ENCODE results near the gene RRBP1.

Gene RRBP1

DNA sequence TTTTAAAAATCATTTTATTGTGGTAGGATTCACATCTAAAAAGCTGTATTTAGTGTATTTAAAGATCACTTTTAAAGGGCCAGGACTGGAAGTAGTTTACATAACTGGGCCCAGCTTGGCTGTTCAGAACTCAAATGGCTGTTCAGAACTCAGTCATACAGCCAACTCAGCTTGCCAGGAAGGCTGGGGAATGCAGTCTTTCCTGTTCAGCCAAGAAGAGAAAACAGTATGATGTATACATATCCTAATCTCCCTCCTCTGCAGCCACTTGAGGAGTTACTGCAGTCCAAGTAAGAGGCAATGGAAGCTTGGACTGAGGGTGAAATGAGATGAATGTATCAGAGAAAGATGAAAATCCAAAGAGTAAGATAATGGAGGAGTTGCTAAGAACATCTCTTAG, 87.6 kb downstream of the RRBP1 start:
- peak; percentile 64 for DNase-seq (ENCODE audit: low read depth, low spot score)
- peak overlapping the region; percentile 61 for H3K27ac ChIP-seq

DNA sequence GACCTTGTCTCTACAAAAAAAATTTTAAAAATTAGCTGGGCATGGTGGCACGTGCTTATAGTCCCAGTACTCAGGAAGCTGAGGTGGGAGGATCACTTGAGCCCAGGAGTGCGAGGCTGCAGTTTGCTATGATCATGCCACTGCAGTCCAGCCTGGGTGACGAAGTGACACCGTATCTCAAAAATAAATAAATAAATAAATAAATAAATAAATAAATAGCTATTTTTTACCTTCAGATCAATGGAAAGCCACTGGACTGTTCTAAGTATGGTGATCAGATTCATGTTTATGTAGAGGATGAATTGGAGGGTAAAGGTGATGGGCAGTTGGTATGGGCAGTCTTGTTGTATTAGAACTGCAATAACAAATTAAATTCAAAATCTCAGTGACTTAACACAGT, 88.1 kb downstream of the RRBP1 start:
- DNase-seq (ENCODE audit: low read depth, low spot score), result no peak

DNA sequence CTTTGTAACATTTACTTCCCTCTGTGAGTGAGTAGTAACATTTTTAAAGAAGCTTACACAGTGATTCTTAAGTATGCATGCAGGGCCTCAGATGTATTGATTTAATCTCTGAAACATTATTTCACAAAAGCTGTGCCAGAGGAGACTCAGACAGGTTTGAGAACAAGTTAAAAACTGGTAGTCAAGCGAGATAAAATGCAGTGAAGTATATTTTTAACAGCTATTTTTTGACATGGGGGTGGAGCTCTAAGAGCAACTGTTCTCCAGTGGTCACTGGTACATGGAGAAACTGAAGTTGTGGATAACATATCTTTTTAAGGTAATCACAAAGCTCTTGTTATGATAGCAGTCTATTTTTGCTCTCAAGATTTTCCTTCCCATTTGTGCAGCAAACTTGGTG, 91.8 kb downstream of the RRBP1 start:
- DNase-seq (ENCODE audit: low read depth, low spot score), result no peak

More for the DNA sequence above, 88.1 kb downstream of the RRBP1 start:
- peak overlapping the region; percentile 61 for H3K27ac ChIP-seq

DNA sequence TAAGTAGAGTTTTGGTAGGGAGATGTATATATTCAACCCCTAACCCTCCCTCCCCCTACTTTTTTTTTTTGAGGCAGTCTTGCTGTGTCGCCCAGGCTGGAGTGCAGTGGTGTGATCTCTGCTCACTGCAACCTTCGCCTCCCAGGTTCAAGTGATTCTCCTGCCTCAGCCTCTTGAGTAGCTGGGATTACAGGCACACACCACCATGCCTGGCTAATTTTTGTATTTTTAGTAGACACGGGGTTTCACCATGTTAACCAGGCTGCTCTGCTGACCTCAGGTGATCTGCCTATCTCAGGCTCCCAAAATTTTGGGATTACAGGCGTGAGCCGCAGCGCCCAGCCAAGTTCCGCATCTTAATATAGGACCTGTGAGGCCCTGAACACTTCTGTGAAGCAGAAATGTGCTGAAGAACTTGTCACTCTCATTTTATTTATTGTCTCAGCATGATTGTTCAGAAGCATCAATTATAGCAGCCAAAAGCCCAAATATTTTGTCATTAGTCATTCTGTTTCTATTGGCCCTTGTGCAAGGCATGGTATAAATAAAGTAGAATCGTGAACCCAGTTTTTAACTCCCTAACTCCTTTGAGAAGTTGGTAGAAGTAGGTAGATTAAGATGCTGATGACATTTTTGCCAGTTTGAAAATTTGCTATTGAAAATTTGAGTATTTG, 92.7 kb downstream of the RRBP1 start:
- H3K27ac ChIP-seq, result no peak overlapping the region
- no peak for DNase-seq (ENCODE audit: low read depth, low spot score)

More for the DNA sequence above, 91.8 kb downstream of the RRBP1 start:
- no peak overlapping the region for H3K27ac ChIP-seq

DNA sequence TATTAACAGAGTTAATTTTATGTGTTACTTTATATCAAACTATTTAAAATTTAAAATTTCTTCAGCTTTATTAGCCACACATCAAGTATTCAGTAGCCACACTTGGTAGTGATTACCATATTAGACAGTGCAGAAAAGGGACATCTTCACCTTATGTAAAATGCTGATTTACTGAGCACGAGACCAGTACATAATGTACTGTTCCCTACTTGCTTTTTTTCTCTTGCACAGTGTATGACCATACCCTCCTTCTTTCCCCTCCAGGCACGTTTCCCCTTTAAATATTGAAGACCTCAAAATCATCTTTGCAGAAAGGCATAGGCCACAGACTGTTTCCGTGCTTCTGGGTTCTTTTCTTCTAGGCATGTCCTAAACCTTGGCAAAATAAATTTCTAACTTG, 94.2 kb downstream of the RRBP1 start:
- no peak for DNase-seq (ENCODE audit: low read depth, low spot score)
- H3K27ac ChIP-seq, result no peak overlapping the region

DNA sequence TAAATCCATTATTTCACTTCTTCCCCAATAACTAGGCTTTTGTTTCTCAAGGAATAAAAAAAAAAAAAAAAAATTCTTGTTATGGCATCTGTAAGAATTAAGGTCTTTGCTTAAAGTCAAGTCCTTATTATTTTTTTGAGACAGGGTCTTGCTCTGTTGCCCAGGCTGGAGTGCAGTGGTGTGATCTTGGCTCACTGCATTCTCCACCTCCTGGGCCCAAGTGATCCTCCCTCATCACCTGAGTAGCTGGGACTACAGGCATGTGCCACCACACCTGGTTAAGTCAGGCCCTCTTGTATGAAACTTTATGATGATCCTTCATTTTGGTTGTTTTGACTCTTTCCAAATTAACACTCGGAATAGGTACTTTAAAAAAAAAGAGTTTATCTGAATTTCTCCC, 94.9 kb downstream of the RRBP1 start:
- DNase-seq (ENCODE audit: low read depth, low spot score), result no peak
- no peak overlapping the region for H3K27ac ChIP-seq

DNA sequence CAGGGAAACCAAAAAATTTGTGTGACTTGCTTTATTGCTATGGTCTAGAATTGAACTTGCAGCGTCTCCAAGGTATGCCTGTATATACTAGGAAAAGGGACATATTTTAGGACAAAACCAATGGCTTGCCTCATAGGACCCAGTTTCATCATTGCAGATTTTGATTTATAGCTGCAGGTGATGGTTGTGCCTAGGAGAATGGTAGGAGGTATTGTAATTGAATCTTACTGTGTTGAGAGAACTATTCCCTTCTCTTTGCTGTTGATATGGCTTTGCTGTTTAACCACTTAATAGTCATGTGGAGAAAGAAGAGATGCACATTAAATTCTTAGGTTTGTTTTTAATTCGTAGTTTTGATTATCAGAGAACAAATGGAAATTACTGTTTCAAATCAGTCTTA, 95.8 kb downstream of the RRBP1 start:
- no peak for DNase-seq (ENCODE audit: low read depth, low spot score)
- no peak overlapping the region for H3K27ac ChIP-seq

DNA sequence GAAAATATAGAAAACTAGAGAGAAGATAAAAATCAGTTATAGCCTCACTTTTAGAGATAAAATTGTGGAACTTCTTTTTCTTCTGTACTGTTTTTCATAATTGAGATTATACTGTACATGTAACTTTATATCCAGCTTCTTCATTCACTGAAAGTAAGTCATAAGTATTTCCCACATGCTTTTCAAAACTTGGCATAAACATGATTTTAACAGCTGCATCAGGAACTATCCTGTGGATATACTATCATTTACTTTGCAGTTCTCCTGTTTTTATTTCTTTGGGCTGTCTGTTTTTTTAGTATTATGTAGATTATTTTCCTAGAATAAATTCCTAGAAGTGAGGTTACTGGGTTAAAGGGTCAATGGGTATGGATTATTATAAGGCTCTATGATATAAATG, 97.4 kb downstream of the RRBP1 start:
- no peak for DNase-seq (ENCODE audit: low read depth, low spot score)

DNA sequence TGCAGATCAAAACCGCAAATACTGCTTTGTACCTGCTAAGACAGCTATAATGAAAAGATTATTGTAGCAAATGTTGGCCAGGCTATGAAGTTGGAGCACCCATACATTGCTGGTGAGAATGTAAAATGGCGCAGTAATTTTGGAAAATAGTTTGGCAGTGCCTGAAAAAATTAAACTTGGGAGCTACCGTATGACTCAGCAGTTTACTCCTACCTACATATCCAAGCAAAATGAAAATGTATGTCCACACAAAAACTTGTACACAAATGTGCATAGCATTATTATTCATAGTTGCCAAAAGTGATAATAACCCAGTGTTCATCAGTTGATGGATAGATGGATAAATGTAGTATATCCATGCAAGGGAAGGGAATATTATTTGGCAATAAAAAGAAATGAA, 98.9 kb downstream of the RRBP1 start:
- no peak overlapping the region for H3K27ac ChIP-seq
- no peak for DNase-seq (ENCODE audit: low read depth, low spot score)

More for the DNA sequence above, 97.4 kb downstream of the RRBP1 start:
- no peak overlapping the region for H3K27ac ChIP-seq

DNA sequence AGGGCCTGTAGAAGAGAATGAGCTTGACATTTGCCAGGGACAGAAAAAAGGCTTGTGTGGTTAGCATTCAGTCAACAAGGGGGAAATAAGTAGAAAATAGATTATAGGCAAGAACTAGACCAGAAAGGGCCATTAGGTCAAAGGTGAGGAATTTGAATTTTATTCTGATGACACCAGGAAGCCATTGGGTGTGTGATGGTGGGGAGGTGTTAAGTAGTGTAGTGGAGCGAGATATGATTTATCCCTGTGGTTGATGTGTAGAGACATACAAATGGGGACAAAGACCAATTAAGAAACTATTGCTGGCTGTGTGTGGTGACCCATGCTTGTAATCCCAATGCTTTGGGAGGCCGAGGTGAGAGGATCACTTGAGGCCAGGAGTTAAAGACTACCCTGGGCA, 101.1 kb downstream of the RRBP1 start:
- H3K27ac ChIP-seq, result peak overlapping the region; percentile 53
- no peak for DNase-seq (ENCODE audit: low read depth, low spot score)

DNA sequence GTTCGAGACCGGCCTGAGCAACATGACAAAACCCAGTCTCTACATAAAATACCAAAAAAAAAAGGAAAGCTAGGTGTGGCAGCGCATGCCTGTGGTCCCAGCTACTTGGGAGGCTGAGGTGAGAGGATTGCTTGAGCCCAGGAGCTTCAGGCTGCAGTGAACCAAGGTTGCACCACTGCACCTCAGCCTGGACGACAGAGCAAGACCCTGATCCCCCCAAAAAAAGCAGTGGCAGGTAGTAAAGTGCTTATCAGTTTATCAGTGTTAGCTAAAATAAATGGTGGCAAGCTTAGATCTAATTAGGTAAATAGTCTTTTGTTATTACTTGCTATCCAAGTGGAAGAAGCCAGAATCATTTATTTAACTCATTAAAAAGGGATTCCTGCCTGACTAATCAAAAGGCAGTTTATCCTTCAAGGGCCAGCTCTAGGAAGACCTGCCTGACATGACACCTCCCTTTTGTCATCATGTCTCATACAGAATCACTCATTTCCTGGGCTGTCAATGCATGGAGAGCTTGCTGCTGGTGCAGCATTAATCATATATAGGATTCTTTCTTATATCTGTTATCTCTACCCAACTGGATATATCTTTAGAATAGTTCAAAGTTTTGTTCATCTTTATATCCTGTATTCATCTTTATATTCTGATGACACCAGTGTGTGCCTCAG, 102.5 kb downstream of the RRBP1 start:
- no peak for DNase-seq (ENCODE audit: low read depth, low spot score)
- peak overlapping the region; percentile 53 for H3K27ac ChIP-seq

DNA sequence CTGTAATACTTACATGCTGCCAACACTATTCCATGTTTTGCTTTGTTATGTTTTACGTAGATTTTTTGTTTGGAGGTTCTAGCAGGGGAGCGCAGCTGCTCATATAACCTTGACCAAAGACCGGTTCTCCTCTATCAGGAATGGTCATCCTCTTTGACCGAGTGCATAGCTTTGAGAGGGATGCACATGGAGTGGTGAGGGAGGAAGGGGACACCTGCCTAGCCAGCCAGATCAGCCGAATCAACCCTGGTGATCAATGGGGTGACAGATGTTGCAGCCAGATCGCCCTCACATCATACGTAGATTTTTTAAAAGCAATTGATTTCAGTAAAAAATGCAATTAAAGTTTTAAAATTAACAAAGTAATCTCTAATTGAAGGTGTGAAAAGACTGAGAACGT, 105.8 kb downstream of the RRBP1 start:
- H3K27ac ChIP-seq, result no peak overlapping the region
- no peak for DNase-seq (ENCODE audit: low read depth, low spot score)

DNA sequence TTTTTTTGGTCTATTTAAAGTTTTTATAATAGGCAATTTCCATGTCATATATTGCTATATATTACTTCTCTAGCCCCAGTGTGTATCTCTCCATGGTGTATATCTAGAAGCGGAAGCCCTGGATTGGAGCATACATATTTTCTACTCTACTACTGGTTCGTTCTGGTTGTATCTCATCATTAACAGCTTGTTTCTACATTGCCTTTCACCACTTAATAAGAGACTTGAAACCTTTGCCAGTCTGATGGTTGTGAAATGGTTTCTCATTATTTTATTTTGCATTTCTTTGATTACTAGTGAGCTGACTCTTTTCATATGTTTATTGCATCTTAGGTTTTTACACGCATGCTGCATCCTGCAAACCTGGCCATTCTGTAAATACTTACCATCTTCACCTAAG, 108.6 kb downstream of the RRBP1 start:
- no peak for DNase-seq (ENCODE audit: low read depth, low spot score)
- no peak overlapping the region for H3K27ac ChIP-seq

DNA sequence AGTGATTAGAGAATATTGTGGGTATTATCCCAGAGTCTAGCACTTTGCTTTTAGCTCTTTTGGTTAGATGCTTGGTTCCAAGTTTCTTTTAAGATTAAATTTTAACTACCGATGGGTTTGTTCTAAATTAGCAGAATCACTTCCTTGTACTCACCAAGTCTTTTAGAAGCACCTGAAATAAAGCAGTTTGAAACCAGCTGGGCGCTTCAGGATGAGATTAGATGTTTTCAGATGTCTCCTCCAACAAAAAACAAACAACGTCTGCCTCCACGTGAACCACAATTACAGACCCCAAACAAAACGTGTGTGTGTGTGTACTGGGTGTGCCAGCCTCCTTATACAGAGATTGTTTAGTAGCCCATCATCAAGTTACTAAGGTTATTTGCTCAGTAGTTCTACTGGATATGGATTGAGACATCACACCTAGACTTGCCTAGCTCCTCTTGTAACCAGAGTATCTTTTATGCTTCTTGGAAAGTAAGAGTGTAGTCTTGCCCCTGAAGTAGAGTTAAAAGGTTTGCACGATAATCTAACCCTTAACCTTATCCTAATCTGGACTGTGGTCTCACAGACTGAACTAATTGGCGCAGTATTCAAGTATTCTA, 109.9 kb downstream of the RRBP1 start:
- H3K27ac ChIP-seq, result peak overlapping the region; percentile 90
- DNase-seq (ENCODE audit: low read depth, low spot score), result no peak

DNA sequence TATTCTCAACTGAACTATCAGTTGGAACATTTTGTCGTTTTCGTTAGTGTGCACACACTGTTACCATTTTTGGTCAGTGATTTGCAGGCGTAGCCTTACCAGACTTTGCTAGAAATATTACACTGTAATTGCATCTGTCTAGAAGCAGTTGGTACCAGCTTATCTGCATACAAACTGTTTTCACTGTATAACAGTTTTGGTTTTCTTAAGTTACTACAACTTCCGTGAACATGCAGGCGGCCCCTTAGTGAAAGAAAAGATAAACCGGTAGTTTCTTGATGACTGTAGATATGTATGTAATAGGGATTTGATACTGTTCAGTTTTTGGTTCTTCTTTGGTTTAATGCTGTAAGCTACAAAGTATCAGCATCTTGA, 110.9 kb downstream of the RRBP1 start:
- no peak for DNase-seq (ENCODE audit: low read depth, low spot score)

DNA sequence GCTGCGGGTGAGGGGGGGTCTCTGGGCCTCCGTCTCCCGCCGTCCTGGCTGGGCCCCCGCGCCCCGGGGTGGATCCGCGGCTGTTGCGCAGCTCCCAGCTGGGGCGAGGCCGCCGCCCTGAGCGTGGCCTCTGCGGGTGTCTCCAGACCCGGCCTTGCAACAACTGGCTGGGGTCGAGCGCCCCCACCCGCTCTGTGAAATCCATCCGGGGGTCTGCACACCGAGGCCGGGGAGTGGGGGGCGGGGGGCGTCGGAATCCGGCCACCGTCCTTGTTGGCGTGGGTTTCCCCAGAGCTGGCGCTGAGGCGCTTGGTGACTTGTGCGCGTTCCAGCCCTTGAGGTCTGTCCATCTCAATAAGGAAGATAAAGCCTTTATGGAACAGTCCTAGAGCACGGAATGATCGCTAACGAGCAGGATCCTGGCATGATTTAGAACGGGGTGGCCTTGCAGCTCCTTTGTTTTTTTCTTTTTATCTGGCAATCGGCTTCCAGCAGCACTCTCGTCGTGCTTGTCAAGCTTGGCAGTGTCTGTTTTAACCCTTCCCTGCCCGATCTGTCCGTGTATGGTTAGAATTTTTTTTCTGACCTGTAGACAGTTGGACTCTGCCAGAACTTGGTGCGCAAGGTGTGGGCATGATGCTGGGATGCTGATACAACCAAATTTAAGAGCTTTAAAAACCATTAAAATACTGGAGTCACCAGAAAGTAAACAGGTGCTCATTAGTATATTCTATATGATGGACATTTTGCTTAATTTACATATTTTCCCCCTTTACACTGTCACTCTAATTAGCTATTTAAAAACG, 111.5 kb downstream of the RRBP1 start:
- peak overlapping the region; percentile 90 for H3K27ac ChIP-seq
- DNase-seq (ENCODE audit: low read depth, low spot score), result no peak

More for the DNA sequence above, 110.9 kb downstream of the RRBP1 start:
- H3K27ac ChIP-seq, result peak overlapping the region; percentile 90

DNA sequence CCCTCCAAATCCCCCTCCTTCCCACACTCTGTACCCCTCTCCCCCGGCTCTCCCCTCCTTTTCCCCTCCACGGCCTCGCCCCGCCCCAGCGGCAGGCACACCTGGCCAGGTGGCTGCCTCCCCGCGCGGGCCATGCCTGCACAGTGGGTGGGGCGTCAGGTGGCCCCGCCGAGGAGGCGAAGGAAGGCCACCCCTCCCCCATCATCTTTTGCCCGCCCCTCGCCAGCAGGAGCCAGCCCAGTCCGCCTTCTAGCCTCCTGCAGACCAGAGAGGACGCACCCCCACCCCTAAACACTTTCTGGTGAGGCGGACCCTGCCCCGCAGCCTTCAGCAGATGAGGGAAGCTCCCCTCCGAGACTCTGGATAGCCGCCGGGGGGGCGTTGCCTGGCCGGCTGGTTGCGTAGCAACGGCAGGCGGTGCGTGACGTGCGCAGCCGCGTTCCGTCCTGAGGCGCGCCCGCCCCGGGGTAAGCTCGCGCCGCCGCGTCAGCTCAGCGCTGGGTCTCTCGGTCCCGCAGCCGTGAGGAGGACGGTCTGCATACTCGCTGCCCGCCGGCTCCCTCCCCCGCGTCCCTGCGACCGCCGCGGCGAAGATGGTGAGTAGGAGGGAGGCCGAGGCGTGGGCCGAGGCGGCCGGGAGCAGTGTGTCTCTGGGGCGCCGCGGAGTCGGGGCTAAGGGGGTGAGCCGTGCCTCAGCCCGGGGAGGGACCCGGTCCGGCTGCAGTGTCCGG, 112.3 kb downstream of the RRBP1 start, which contains the start of gene DSTN:
Gene DSTN, plus strand, starts transcription at position 460 of the 731 bp plus-strand sequence. Its CDS starts 134 bp downstream, at position 594.
- H3K27ac ChIP-seq, result peak within 1 kb of the TSS; percentile 90
- peak; percentile 73 for DNase-seq (ENCODE audit: low read depth, low spot score)

DNA sequence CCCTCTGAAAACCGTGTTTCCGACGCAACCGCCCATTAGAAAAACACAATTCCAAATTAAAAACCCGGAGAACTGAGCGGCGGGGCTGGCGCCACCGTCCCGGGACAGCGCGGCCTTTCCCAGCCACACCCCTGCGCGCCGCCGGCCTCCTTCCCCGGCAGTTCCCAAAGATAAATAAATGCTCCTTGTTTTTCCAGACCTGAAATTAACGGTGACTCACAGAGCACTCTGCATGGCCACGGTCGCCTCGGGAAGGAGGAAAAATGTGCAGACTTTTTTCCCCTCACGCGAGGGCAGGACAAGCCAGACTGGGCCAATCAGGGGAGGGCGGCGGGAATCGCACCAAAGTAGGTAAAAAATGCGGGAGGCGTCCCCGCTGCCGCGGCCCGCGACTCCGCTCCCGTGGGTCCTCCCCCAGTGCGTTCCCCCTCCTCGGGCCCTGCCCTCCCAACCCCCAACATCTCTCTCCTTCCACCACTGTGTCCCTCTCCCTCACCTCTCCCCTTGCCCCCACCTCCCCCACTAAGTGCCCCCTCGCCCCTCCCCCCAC, 113.0 kb downstream of the RRBP1 start:
- H3K27ac ChIP-seq, result peak overlapping the region; percentile 90
- no peak for DNase-seq (ENCODE audit: low read depth, low spot score)

DNA sequence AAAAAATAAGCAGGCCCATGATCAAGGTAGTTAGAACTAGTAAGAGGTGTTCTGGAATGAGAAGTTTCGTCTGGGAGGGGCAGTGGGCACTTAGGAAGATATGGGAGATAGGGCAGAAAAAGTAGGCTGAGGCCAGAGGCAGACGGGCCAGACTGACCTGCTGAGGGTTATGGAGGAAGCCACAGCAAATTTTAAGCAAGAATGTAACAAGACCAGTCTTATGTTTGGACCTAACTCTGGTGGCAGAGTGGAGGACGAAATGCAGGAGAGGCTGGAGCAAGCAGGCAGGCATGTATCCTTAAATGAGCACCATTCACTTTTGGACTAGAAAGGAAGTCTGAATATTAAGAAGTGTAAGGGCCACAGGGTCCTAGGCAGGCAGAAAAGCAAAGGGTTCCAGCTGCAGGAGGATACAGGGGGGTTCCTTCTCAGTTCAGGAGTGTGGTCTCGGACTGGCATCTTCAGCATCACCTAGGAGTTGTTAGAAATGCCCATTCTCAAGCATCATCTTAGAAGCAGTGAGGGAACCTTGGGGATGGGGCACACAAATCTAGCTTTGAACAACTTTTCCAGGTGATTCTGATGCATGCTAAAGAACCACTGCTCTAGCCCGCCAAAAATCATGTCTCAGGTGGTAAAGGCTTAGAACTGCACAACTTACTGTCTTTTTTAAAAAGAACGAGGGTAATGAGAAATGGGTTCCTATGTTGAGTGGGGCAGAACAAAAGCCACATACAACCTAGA, 113.8 kb downstream of the RRBP1 start:
- no peak for DNase-seq (ENCODE audit: low read depth, low spot score)
- H3K27ac ChIP-seq, result peak overlapping the region; percentile 90
